HG03045 (cell line): ENCODE results near the gene XPC.

Experiments used
- ATAC-seq: cut with Tn5 transposase; IDR thresholded peaks from one replicate; pipeline ENCODE4 v1.9.1; 2021; ENCODE audit warnings: mild to moderate bottlenecking, moderate library complexity; ENCODE audit not compliant: unreplicated experiment

Gene XPC

DNA sequence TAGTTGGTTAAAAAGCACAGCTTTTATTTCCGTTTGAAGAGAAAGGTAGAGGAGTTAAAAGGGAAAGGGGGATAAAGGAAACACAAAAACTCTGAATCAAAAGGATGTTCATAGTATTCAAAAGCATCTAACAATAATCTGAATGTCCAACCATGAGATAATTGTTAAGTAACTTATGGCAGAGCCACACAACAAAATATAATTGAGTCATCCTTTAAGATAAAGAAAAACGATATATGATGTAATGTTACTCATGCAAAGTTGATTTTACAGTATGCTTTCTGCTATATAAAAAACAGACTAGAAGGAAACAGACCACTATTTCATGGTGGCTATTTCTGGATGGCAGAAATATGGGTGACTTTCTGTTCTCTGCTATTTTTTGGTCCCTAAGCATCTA is 3.9 kb downstream of the XPC start:
- ATAC-seq = no peak

- ATAC-seq = no peak
Measured at GRCh38 chr3:14172496-14172895, 5.9 kb downstream of the XPC start.

DNA sequence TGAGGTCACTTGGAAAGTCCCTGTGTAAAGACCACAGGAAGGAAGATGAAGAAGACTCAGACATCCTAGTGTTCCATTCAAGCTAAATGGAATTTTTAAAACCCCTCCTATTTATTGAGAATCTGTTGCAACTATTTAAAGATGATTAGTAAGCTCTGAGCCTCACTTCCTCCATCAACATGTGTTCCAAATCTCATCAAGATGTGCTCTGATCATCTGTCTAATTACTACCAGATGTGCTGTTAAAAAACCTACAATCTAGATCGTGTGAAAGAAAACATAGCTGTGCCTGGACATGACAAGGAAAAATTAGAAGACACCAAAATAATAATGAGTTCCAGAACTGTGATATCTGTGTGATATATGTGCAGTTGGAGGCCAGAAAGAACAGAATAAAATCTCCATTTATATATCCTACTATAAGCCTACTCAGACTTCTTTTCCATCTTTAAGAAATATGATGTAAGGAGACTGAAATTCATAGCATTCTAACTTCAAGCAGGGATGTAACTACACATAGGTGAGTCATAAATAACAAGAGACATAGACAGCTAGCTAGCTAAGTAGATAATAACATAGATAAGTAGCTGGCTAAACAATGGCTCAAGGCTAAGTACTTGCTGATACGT is 7.8 kb downstream of the XPC start:
- ATAC-seq = no peak

GRCh38 chr3:14169871-14170270 is 8.5 kb downstream of the XPC start:
- no peak for ATAC-seq

DNA sequence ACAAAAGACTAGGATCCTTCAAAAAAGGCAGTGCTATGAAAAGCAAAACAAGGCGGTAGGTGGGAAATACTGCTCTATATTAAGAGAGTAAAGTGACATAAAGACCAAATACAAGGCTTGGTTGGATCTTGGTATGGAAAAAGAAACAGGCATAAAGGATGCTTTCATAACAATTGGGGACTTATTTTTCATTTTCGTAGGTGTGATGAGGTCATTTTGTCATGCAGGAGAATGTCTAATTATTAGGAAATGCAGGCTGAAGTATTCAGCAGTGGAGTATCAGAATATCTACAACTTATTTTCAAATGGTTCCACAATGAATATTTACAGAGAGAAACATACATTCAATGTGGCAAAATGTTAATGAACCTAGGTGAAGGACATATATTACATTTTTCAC is 9.0 kb downstream of the XPC start:
- ATAC-seq = no peak

DNA sequence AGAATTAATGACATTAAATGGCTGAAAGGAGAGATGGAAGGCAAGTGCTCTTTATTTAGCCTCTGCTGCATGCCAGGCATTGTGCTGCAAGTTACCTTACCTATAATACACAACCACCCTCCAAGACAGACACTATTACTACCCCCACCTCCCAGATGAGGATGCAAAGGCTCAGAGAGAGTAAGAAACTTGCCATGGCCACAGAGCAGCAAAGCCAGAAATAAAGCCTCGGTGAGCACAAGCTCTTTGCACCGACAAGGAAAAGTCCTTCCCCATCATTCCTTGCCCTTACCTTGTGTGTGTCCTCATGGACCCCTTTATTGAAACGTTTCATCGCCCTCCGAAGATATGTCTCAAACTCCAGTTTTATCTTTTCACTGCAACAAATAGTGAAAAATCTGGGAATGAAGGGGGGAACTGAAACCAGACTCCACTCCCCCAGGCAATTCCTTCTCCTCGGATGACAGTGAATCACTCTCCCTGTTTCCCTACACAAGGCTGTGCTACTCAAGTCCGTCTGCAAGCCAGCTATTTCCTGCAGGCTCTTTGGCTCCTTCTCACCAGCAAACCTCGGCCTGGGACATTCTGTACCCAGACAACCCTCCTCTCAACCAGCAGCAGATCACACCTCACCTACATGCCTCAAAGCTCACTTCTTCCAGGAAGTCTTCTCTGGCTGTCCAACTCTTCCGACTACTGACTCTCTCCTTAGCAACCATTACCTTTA is 11.4 kb downstream of the XPC start:
- ATAC-seq = no peak

- no peak for ATAC-seq
Measured at GRCh38 chr3:14162178-14162577, 16.2 kb downstream of the XPC start.

GRCh38 chr3:14161282-14161681 is 17.1 kb downstream of the XPC start:
- no peak for ATAC-seq

GRCh38 chr3:14159426-14159825 is 19.0 kb downstream of the XPC start:
- ATAC-seq = no peak

DNA sequence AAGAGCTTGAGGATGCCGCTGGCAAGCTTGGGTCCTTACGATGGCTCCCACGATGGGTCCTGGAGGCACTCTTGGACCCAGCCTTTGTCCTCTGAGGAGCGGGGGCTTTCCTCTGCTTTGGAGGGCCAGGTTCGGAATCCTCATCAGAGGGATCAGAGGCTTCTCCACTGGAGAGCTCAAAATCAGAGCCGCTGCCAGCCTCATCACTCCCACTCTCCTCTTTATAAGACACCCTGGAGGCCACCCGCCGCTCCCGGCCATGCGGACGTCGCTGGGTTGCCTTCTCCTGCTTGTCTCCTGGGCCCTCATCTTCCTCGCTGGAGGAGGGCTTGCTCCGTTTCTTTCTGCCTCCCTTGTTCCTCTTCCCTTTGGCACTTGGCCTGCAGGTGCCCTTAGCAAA is 20.0 kb downstream of the XPC start:
- no peak for ATAC-seq

DNA sequence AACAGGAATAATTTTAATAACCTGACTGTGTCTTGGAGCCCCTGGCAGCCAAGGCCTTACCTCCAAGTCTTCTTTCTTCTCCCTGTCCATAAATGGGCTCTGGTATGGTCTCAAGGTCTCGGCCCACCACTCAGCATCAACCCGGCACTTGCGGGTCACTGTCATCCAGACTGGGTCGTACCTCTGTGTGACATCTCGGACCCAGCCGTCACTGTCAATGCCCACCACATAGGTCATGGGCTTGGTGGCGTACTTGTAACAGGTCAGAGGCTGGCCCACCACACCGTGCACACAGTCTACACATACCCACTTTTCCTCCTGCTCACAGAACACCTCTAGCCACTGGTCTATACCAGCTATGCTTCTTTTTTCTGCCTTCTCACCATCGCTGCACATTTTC is 20.4 kb downstream of the XPC start:
- no peak for ATAC-seq

DNA sequence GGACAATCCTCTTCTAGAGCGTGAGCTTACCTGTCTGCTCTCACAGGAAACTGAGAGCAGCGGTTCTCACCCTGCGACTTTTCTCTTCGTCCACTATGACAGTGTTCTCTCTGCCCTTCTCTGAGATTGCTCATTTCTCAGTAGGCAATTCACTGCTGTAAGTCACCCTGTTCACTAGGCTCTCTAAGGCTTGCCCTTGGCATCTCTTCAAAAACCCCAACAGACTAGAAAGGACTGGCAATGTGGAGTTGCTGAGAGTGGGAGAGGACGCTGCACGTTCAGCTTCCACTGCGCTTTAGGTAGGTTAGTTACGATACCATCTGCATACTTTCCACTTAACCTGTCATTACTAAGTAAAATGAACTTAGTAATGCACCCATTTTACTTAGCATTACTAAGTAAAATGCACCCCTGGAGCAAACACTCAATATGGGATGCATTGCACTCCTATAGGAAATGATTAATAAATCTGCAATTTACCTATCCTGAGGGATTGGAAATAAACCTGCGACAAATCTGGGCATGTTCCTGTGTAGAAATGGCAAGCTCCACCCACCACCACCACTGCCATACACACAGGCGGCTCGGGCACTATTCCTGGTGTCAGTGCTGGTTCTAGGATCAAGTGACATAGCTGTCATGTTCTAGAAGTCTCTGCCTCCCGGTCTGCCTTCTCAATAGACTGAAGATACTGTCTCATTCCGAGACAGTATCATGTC is 21.4 kb downstream of the XPC start:
- no peak for ATAC-seq

DNA sequence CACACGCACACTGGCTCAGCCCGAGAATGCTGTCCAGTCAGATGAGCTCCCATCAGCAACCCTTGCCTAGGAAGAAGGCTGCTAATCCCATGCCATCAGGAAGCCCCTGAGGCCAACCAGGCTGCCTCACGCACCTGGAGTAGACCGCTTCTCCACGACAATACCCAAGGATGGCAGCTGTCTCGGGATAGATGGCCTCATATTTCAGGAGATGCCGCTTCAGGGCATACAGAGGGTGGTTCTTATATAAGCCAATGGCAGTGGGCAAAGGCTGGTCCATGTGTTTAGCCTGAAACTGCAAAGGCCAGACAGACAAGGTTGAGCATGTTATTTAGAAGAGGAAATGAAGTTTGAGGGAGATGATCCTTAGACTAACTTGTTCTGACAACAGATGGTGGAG is 22.2 kb downstream of the XPC start:
- no peak for ATAC-seq

- no peak for ATAC-seq
Measured at GRCh38 chr3:14154895-14155440, 23.4 kb downstream of the XPC start.

DNA sequence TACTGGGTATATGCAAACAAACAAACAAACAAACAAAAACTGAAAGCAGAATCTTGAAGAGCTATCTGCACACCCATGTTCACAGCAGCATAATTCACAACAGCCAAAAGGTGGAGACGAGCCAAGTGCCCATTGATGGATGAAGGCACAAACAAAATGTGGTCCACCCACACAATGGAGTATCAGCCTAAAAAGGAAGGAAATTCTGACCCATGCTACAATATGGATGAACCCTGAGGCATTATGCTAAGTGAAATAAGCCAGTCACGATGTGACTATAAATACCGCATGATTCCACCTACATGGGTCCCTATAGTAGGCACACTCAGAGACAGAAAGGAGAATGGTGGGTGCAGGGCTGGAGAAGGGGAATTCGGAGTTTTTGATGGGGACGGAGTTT is 24.1 kb downstream of the XPC start:
- ATAC-seq = no peak

- no peak for ATAC-seq
Measured at GRCh38 chr3:14153663-14154062, 24.7 kb downstream of the XPC start.

DNA sequence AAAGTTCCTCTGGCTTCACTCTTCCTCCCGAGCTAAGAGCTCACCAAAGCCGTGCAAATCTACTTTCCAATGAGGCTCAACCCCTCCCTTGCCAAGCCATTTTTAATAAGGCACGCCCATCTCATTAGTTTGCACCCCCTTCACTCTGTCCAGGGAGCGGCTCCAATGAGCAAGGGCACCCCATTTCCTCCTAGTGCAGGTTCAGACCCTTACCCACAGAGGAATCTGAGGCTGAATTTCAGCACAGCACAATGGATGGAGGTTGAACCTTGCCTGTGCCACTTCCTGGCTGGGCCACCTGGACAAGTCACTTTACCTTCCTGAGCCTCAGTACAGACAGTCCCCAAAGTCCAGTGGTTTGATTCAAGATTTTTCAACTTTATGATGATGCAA is 25.4 kb downstream of the XPC start:
- no peak for ATAC-seq

DNA sequence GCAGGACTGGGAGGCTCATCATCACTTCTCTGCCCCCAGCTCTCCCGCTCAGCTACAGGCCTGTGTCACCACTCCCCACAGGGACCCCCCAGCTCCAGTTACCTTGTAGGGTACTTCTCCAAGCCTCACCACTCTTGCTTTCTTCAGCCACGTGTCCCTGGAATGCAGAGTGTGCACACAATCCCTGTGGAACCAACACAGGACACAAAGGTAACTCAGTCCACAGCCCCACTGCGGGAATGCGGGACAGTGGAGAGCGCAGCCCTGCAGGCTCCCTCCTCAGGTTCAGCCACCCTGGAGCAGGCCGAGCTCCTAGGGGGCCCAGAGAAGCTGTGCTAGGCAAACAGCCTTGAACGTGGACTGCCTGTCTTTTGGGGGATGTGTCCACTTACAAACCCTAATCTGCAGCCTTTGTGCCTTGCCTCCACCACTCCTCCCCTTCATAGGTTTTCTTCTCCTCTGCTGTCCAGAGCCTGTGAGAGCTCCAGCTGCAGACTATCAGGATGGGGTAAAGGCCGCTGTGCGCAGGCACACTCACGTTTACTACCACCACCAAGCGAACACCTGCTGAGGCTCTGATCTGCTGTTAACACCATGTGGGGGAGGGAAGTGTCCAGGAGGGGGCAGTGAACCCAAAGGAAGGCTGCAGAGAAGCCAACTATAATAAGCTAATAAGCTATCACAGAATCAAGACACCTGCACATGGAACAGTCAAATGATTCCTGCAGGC is 26.0 kb downstream of the XPC start:
- no peak for ATAC-seq

DNA sequence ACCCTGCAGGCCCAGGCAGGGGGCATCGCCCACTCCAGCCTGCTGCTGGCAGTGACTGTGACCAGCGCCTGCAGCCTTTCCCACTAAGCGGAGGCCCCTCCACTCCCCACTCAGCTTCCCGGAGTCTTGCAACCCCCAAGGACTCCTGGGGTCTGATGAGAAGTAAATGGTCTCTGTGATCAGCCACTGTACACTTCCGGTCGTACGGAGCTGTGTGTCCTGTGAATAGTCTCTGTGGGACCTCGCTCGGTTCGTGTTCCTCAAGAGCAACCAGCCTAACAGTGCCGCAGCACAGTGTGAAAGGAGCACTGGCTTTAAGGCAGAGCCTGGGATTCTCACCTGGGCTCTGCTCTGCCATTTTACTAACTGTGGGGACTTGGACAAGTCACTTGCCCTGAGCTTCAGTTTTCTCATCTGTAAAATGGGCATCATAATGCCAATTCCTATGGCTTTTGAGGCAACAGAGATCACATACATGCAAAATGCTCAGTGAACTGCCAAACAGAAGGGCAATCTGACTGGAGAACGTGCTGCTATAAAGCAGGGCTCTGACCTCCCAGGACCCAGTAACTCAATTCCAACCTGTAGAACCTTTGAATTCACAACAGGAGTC is 26.8 kb downstream of the XPC start:
- no peak for ATAC-seq

DNA sequence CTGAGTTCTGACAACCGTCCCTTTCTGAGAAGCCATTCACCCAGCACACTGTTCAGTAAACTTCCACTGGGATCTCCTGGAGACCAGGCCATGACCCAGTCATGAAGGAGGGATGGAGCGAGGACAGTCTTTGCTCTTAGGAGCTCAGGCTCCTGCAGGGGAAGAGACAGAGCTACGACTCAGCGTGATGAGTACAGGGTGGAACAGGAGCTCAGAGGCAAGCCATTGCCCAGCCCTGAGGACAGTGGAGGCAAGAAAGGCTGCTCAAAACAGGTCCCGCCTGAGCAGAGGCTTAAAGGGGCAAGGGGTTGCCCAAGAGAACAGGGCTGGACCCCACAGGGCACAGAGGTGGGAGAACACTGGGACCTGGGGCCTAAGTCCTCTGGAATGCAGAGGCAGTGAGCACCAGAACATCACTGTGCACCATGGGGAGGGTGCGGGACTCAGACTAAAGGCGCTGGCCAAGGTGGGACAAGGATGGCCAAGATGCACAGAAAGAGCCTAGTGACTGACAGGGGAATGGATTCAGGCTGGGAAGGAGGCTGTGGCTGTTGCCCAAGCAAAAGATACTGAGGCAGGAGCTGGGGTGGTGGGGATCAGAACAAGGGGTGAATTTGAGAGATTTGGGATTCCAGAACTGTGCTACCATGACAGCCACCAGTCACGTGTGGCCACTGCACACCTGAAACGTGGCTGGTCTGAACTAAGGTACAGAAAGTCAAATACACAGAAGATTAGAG is 27.7 kb downstream of the XPC start:
- ATAC-seq = no peak
